Measurements from ENCODE around the gene SPATA31E1. TPM values are rescaled to one million over a fixed set of nuclear protein-coding genes. Genes with fewer than 3 reads are reported as not detected.

SPATA31E1 gene
- total RNA-seq, 1 donor from 2014 or later: not detected

- Histone ChIP-seq H3K9ac (no peak overlapping the region), H3K4me1 (peaks cover 6% of the 10 kb centered on the region), H3K4me2 (no peak overlapping the region), H3K36me3 (no peaks in the 10 kb centered on the region), H4K20me1 (ENCODE audit: low read depth) (no peaks in the 10 kb centered on the region), H3F3A (ENCODE audit: low read depth) (no peaks in the 10 kb centered on the region), H2AFZ (replicated peaks) (no peak overlapping the region), H3K27ac (no peak overlapping the region), H3K79me2 (ENCODE audit: low read depth) (no peaks in the 10 kb centered on the region), H3K9me3 (ENCODE audit: low read depth) (no peaks in the 10 kb centered on the region), H3K4me3 (no peak overlapping the region), H3K27me3 (no peaks in the 10 kb centered on the region)
- Mint-ChIP-seq H3K36me3 (no peaks in the 10 kb centered on the region), H3K27ac (no peak overlapping the region), H3K27me3 (ENCODE audit: insufficient read depth, low read depth) (peaks cover 3% of the 10 kb centered on the region), H3K4me1 (no peaks in the 10 kb centered on the region), H3K4me3 (no peak overlapping the region), H3K9me3 (peaks cover 2% of the 10 kb centered on the region)
- TF ChIP-seq CTCF (IDR thresholded peaks at IDR 0.05): no peak
- TF ChIP-seq EZH2phosphoT487 (IDR thresholded peaks at IDR 0.05): no peak
- TF ChIP-seq EZH2 (IDR thresholded peaks at IDR 0.05): no peak
- DNase-seq (ENCODE audit: low spot score): no peak
Observed at GRCh38 chr9:87891754-87892153, 9.1 kb downstream of the SPATA31E1 start.

- no peak for DNase-seq (ENCODE audit: low spot score)
- Histone ChIP-seq H3K27me3 (no peaks in the 10 kb centered on the region), H3K9ac (no peak overlapping the region), H3K79me2 (ENCODE audit: low read depth) (no peaks in the 10 kb centered on the region), H2AFZ (replicated peaks) (no peak overlapping the region), H3K36me3 (no peaks in the 10 kb centered on the region), H4K20me1 (ENCODE audit: low read depth) (no peaks in the 10 kb centered on the region), H3K9me3 (ENCODE audit: low read depth) (no peaks in the 10 kb centered on the region), H3K4me2 (no peak overlapping the region), H3F3A (ENCODE audit: low read depth) (no peaks in the 10 kb centered on the region), H3K4me3 (no peak overlapping the region), H3K27ac (no peak overlapping the region), H3K4me1 (peaks cover 6% of the 10 kb centered on the region)
- Mint-ChIP-seq H3K27ac (no peak overlapping the region), H3K36me3 (no peaks in the 10 kb centered on the region), H3K4me3 (no peak overlapping the region), H3K4me1 (no peaks in the 10 kb centered on the region), H3K9me3 (peaks cover 7% of the 10 kb centered on the region), H3K27me3 (ENCODE audit: insufficient read depth, low read depth) (peaks cover 3% of the 10 kb centered on the region)
- no peak for TF ChIP-seq EZH2 (IDR thresholded peaks at IDR 0.05)
- no peak for TF ChIP-seq CTCF (IDR thresholded peaks at IDR 0.05)
- no peak for TF ChIP-seq EZH2phosphoT487 (IDR thresholded peaks at IDR 0.05)
Observed at GRCh38 chr9:87892956-87893355, 10.3 kb downstream of the SPATA31E1 start.

GRCh38 chr9:87894998-87895625 is 12.4 kb downstream of the SPATA31E1 start:
- H3K27me3 ChIP-seq: no peaks in the 10 kb centered on the region
- no peak overlapping the region for H3K4me2 ChIP-seq
- H3K4me1 Mint-ChIP-seq: no peaks in the 10 kb centered on the region
- no peak overlapping the region for H2AFZ ChIP-seq (replicated peaks)
- H3K36me3 Mint-ChIP-seq: no peaks in the 10 kb centered on the region
- H4K20me1 ChIP-seq (ENCODE audit: low read depth): no peaks in the 10 kb centered on the region
- no peak overlapping the region for H3K27ac Mint-ChIP-seq
- no peak overlapping the region for H3K9ac ChIP-seq
- peaks cover 6% of the 10 kb centered on the region for H3K4me1 ChIP-seq
- TF ChIP-seq EZH2 (IDR thresholded peaks at IDR 0.05) (no peak), EZH2phosphoT487 (IDR thresholded peaks at IDR 0.05) (no peak), CTCF (IDR thresholded peaks at IDR 0.05) (peak; percentile 25)
- no peaks in the 10 kb centered on the region for H3K9me3 ChIP-seq (ENCODE audit: low read depth)
- no peaks in the 10 kb centered on the region for H3F3A ChIP-seq (ENCODE audit: low read depth)
- no peak overlapping the region for H3K4me3 ChIP-seq
- peaks cover 3% of the 10 kb centered on the region for H3K27me3 Mint-ChIP-seq (ENCODE audit: insufficient read depth, low read depth)
- H3K79me2 ChIP-seq (ENCODE audit: low read depth): no peaks in the 10 kb centered on the region
- peaks cover 8% of the 10 kb centered on the region for H3K9me3 Mint-ChIP-seq
- no peak overlapping the region for H3K27ac ChIP-seq
- no peaks in the 10 kb centered on the region for H3K36me3 ChIP-seq
- H3K4me3 Mint-ChIP-seq: no peak overlapping the region
- no peak for DNase-seq (ENCODE audit: low spot score)
